GM19468 (cell line): ENCODE data around the gene WIPI1.
A peak's percentile ranks its signal among the peaks of the same experiment; 100 is the strongest.
"Not testable (repeated sequence)": the region's sequence is repeated elsewhere in the genome, so short reads cannot be mapped to it uniquely, and the experiment has no call there.

Source experiments
- ATAC-seq: cut with Tn5 transposase; IDR thresholded peaks from one replicate; pipeline ENCODE4 v1.9.1; 2021; ENCODE audit warnings: mild to moderate bottlenecking, moderate library complexity, moderate number of reproducible peaks; ENCODE audit not compliant: unreplicated experiment; ENCODE audit errors: extremely low read depth

Gene WIPI1, protein sequence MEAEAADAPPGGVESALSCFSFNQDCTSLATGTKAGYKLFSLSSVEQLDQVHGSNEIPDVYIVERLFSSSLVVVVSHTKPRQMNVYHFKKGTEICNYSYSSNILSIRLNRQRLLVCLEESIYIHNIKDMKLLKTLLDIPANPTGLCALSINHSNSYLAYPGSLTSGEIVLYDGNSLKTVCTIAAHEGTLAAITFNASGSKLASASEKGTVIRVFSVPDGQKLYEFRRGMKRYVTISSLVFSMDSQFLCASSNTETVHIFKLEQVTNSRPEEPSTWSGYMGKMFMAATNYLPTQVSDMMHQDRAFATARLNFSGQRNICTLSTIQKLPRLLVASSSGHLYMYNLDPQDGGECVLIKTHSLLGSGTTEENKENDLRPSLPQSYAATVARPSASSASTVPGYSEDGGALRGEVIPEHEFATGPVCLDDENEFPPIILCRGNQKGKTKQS

GRCh38 chr17:68457168-68457538 is at the start of gene WIPI1:
Gene WIPI1, minus strand, starts transcription at chr17:68457496. Its CDS starts 75 bp downstream, at chr17:68457421.
- ATAC-seq = peak; percentile 14

GRCh38 chr17:68505951-68506350 is 48.7 kb upstream of the WIPI1 start:
- ATAC-seq = no peak

- no peak for ATAC-seq
Measured at GRCh38 chr17:68501074-68501473, 43.8 kb upstream of the WIPI1 start.

DNA sequence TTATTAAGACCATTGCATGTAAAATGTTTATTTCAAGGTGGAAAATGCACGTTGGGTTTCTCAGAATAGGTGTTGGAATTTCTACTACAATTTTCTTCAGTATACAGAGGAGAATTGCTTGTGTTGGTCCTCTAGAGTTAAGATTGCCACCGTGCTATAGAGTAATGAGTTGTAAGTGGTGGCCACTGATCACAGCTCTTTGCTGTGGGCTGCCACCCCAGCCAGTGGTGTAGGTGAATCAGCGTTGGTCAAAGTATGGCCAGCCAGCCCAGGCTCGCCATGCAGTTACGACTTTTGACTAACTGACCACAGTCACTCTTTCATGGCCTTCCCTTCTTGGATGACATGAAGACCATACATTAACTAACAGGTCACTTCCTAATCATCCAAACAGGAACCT is 42.3 kb upstream of the WIPI1 start:
- no peak for ATAC-seq

DNA sequence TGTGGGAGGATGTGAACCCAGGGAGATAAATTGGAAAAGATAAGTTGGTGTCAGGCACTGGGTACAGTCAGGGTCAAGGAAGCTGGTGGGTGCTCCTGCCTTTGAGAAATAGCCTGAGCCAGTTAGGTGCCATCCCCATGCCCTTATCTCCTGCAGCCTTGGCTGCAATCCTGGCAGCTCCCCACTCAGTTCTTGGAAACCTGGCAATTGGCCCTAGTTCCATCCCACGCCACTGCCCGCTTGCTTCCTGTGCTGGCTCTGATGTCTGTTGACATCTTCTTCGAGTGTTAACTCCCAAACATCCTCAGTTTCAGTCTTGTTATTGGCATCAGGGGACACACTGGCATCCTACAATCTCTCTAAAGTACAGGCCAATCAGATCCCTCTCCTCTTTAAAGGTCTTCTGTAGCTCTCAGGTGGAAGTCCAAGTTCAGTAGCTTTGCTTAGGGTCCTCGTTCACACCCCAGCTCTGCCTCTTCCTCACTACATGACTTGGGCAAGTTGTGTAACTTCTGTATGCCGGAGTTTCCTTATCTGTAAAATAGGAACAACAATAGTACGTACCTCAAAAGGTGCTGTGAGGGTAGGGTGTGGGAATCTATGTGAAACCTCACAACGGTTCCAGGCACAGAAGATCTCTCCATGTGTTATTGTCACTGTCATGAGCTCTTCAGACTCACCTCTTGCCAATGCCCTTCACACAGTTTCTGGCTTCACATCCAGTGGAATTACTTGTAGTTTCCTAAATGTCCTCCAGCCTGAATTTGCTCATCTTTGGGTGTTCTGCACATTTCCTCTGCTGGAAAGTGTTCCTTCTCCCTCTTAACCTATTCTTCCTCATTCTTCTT is 41.4 kb upstream of the WIPI1 start:
- ATAC-seq = no peak

DNA sequence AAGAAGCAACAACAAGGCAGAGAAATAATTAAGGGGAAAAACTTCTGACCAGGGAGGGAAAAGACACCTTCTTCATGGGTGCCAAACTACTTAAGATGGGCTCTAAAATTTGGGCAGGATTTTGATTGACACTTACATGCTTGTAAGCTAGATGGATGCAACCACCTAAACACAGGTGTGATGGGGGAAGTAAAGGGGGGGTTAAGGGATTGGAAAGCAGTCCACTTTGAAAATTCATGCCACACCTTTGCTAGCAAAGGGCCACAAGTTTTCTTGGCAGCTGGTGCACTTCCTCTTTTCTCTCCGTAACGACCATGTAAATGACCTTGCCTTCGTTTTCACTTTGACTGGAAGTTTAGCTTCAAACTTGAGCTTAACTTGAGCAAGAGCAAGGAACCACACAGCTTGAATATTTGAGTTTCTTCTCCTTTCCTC is 40.6 kb upstream of the WIPI1 start:
- ATAC-seq = peak; percentile 75

DNA sequence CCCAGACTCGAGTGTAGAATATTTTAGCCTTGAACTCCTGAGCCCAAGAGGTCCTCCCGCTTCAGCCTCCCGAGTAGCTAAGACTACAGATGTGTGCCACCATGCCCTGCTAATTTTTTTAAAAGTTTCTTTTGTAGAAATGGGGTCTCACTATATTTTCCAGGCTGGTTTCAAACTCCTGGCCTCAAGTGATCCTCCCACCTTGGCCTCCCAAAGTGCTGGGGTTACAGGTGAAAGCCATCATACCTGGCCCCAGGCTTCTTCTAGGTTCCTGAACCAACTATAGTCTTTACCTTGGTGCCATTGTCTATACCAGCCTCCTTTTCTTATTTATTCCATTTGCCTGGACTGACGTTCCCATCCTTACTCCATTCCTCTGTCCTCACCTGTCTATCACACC is 37.8 kb upstream of the WIPI1 start:
- ATAC-seq = no peak

DNA sequence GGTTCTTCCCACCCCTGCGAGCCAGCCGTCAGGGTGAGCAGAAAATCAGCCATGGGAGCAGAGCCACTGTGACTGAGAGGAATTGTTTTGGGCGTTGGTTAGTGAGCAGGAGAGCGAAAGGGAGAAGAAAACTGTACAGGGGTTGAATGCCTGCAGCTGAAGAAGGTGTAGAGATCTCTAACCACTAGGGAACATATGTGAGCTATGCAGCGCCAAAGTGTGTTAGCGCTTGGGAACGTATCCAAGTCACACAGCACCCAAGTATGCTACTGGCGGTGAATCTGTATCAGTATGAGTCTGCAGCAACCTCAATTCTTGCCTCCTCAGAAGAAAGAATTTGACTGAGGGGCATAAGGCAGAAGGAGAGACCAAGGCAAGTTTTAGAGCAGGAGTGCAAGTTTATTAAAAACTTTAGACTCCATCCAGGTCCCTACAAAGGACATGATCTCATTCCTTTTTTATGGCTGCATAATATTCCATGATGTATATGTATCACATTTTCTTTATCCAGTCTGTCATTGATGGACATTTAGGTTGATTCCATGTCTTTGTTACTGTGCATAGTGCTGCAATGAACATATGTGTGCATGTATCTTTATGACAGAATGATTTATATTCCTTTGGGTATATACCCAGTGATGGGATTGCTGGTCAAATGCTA is 35.2 kb upstream of the WIPI1 start:
- ATAC-seq = not testable (repeated sequence)

- no peak for ATAC-seq
Measured at GRCh38 chr17:68491381-68492231, 34.3 kb upstream of the WIPI1 start.

DNA sequence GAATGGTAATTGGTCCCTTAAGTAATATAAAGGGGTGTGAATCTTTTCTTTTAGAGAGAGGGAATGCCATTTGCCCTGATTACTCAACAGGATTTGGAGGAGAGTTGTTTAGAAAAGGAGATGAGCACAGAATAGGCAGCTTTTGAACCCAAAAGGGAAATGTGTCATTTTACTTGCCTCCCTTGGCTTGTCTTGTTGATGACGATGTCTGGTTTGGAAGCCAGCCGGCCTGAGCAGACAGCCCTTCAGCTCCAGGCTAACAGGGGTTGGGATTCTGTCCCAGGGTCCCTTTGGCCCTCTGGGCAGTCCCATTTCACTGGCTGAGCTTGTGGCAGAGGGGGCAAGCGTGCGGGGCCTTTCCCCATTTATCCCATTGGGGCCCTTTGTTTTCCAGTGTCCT is 32.6 kb upstream of the WIPI1 start:
- no peak for ATAC-seq

DNA sequence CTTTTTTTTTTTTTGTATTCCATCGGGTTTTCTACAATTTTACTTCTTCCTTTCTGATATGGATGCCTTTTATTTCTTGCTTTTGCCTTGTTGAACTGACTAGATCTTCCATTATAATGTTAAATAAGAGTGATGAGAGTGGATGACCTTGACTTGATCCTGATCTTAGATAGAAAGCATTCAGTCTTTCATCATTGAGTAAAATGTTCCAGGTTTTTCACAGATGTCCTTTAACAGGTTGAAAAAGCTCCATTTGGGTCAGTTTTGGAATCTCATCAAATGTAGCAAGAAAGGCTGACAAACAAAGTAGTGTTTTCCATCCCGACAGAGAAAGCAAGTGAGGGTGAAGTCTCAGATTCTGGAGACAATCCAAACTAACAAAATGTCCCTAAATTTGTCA is 27.2 kb upstream of the WIPI1 start:
- no peak for ATAC-seq

DNA sequence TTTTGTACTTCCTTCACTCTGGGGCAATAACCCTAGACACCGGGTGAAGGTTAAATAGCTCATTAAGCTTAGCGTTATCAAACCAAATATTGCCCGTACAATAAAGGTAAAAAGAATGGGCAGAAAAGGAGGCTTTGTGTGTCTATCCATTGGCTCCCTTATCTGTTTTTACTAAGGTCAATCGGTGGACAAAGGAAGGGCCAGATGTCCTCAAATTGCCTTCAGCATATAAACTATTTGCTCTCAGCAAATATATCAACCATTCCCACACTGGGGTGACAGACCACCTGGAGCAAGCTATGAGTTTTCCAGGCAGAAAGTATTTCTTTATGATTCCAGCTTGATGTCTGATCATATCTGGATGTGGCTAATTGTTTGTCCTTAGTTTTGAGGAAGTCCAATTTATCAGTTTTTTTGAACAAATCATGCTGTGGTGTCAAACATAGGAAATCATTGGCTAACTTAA is 25.3 kb upstream of the WIPI1 start:
- ATAC-seq = no peak

- no peak for ATAC-seq
Measured at GRCh38 chr17:68480885-68481284, 23.6 kb upstream of the WIPI1 start.

GRCh38 chr17:68470961-68471360 is 13.7 kb upstream of the WIPI1 start:
- ATAC-seq = no peak

GRCh38 chr17:68468788-68469187 is 11.5 kb upstream of the WIPI1 start:
- no peak for ATAC-seq

DNA sequence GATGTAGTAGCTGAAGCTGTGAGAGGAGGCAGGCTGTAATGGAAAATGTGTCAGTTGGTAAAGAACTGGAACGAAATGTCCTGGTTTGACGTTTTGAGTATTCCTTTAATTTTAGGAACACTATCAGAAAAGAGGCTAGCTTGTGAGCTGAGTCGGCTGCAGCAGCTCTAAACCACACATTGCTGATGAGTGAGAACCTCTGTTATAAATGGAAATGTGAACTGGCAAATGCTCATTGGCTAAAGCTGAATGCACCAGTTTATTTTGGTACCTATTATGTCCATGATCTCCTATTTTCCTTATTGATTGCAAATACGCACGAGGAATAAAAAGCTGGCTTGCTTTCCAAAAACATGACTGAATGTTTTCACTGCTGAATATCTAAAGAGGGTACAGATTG is 11.0 kb upstream of the WIPI1 start:
- no peak for ATAC-seq

GRCh38 chr17:68463211-68464019 is 6.1 kb upstream of the WIPI1 start:
- no peak for ATAC-seq

- peak; percentile 15 for ATAC-seq
Measured at GRCh38 chr17:68462381-68463210, 5.3 kb upstream of the WIPI1 start.
